Medulla oblongata (tissue), 1 donor: ENCODE data around the gene CIAO3.

Experiments used
- DNase-seq: peaks from one replicate; pipeline ENCODE4 v3.0.0-alpha.2; 2015; ENCODE audit errors: extremely low spot score

Gene CIAO3

DNA sequence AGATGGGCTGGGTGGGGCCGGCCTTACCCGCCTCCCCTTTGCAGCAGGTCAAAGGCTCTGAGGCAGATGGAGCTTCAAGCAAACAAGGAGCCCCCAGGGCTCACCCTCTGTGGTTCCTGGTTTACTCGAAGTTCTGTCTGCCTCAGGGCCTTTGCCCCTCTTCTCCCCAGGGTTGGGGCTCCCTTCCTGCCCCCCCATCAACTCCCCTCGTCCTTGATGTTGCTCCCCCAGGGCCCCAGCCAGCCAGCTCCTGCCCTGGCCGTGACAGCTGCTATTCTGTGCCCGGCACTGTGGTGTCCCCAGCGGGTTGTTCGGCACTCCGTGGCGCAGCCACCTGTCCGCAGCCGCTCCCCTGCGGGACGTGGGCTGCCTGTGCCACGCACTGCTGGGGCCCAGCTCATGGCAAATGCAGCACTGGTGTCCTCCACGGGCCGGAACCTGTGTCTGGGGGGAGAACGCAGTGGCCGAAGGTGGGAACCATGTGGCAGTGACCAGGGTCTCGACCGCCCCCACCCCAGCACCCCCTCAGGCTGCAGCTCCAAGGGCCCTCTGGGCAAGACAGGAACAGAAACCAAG, 30.2 kb downstream of the CIAO3 start:
- no peak for DNase-seq

- DNase-seq, result peak; percentile 90
These were observed 31.0 kb downstream of the CIAO3 start for GRCh38 chr16:709566-710499.

DNA sequence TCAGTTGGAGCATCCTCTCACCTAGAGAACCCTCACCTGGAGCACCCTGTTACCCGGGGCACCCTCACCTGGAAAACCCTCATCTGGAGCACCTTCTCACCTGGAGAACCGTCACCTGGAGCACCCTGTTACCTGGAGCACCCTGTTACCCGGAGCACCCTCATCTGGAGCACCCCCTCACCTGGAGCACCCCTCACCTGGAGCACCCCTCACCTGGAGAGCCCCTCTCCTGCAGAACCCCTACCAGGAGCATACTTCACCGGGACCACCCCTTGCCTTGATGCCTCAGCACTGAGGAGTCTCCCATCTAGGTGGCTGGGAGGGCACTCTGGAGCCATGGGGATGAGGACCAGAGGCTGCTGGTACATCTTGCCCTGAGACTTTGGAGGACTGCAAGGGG, 31.8 kb downstream of the CIAO3 start:
- DNase-seq, result no peak

DNA sequence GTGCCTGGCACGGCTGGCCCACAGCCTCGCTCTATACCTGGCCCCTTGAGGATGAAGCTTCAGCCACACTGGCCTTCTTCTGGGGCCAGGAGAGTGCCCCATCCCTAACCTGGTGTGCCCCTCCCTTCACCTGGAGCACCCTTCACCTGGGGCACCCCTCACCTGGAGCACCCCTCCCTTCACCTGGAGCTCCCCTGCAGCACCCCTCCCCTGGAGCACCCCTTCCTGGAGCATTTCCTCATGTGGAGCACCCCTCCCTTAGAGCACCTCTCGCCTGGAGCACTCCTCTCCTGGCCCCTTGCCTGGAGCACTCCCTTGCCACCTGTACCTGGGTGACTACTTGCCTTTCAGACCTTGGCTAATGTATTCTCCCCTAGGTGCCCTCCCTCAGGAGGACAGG, 32.8 kb downstream of the CIAO3 start:
- no peak for DNase-seq

DNA sequence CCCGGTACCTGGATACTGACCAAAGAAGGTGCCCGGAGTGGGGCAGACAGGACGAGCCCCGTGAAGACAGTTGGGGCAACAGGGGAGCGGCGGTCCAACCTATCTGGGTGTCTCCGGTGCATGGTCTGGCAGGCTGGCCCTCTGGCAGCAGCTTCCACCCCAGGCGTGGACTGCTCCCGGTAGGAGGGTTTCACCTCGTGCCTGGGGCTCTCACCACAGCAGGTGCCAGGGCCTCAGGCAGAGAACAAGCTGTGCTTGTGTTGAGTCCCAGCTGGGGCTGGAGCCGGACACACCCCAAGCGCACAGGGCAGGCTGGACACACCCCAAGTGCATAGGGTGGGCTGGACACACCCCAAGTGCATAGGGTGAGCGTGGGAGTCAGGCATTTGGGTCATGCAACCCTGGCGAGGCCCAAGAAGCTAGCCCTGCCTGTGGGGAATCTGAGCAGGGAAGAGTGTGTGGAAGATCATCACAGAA, 33.7 kb downstream of the CIAO3 start:
- no peak for DNase-seq

DNA sequence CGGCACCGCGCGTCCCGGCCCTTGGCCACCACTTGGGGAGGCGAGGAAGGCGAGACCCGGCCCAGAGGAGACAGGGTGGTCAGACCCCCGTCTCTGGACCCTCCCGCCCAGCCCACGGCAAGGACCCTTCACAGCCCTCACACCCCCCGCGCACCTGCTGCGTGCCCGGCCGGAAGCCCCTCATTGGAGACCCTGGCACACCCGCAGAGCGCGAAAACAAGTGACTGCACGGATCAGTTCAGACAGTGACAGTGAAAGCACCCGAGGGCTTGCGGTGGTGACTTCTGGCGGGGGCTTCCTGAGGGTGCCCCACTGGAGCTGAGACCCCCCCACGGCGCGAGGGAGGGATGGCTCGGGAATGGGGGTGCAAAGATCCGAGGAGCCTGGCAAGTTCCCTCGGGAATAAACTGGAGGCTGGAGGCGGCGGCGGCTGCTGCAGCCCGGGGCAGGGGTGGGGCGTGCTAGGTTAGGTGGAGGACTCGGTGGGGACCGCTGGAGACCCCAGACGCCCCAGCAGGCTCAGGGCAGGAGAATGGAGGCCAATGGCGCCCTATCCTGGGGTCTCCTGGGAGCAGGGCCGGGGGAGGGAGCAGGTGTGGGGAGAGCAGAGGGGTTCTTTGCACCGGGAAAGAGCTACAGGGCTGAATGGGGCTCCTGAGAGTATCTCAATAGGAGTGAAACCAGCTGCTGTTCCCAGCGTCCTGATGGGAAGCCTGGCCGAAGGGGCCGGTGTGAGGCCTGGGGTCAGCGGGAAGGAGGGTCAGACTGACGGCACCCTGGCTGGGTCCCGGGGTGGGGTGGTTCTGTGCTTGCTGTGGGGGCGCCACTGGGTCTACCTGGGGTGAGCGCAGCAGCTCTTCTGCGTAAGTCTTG, 34.4 kb downstream of the CIAO3 start:
- no peak for DNase-seq

GRCh38 chr16:705431-706188, 35.2 kb downstream of the CIAO3 start, which contains the start of gene FBXL16:
TSS of gene FBXL16 (minus strand) at chr16:705801. CDS start at chr16:697405, 8,396 bp downstream.
- DNase-seq, result peak; percentile 59

DNA sequence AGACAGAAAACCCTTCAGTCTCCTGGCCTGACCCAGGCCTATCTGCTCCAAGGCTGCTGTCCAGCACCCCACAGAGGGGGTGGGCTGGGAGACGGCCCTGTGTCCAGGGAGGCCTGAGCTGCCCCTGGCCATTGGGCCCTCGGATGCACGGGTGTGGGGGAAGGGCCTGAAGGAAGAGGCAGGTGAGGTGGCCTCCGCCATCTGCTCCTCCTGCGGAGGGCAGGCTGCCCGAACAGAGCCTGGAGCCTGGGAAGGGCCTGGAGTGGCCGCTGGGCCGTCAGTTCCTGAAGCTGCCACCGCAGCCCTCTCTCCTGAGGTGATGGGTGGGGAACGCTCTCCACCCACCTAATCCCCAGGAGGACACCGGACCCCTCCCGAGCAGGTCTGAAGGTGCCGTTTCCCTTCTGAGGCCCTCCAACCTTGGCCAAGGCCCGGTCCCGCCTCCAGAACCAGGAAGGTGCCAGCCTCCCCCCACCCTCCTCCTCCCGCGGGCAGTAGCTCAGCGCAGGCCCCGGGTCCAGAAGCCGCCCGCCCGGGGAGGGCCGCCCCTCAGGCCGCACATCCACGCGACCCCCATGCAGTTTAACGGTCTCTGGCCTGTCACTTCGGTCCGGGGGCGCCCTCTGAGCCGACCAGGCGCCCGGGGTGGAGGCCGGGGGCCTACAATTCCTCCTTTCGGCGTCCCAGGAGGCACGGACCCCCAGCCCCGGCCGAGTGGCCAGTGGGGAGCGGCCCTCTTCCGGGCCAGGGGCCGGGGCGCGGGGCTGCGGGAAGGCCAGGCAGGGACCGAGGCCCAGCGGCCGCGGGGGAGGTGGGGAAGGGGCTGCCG, 36.0 kb downstream of the CIAO3 start:
- no peak for DNase-seq

DNA sequence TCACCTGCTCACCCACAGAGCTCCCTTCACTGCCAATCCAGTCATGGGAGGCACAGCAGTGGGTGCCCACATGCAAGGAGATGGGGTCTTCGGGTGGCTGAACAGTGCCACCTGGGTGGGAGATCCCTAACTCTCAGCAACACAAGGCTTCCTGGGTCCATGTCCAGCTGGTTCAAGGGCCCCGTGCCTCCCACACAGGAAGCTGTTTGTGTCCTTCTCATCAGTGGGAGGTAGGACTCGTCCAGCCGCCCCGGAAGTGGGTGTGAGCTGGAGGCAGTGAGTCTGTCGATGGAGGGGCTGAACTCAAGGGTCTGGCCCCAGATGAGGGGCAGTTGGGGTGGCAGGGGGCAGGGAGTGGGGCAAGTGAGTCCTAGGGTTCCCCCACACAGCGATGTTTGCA, 36.8 kb downstream of the CIAO3 start:
- no peak for DNase-seq

DNA sequence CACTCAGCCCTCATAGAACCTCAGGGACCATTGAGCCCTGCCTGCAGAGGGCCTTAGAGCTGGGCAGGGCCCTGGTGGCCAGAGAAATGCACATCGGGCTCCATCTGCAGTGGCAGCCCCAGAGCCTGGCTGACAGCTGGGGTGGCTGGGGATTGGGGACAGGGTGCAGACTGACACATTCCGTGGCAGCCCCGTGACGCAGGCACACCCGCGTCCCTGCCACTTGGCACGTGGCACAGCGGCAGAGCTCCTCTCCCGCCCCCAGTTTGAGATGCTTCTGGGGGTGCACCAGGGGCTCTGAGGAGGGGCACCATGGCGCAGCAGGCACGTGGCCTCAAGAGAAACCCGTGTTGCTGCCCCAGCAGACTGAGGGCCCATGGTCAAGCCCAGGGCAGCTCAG, 37.4 kb downstream of the CIAO3 start:
- no peak for DNase-seq

GRCh38 chr16:702341-702740, 38.5 kb downstream of the CIAO3 start:
- no peak for DNase-seq

GRCh38 chr16:700684-701584, 39.9 kb downstream of the CIAO3 start:
- DNase-seq, result no peak

DNA sequence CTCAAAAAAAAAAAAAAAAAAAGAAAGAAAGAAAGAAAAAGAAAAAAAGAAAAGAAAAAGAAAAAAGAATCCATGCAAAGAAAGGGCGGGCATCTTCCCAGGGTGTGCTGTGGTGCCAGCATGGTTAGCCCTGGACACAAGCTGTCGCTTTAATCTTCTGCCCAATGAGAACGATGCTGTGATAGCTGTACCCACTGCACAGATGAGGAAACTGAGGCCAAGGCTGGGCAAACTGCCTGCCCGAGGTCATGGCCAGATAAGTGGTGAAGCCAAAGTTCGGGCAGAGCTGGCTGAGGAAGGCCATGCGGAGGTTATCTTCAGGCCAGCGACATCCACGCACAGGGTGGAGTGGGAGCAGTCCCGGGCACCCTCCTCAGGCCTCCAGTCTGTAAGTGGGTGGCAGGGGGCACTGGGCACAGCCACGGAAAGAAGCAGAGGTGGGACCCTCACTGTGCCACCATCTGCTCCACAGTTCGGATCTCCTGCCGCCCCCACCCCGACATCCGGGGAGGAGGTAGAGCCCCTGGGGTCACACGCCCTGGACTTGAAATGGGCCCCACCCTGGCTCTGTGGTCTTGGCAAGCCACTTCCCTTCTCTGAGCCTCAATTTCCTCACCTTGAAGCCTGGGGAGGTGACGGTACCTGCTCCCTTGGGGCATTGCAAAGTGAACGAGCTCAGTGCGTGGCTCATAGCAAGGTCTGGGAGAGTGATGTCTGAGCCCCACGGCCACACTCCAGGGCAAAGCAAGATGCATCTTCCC, 41.7 kb downstream of the CIAO3 start:
- no peak for DNase-seq

GRCh38 chr16:695355-696089, 45.3 kb downstream of the CIAO3 start:
- no peak for DNase-seq

- no peak for DNase-seq
These were observed 45.9 kb downstream of the CIAO3 start for GRCh38 chr16:694863-695354.

GRCh38 chr16:694187-694862, 46.5 kb downstream of the CIAO3 start:
- DNase-seq, result no peak

- no peak for DNase-seq
These were observed 47.0 kb downstream of the CIAO3 start for GRCh38 chr16:693766-694165.
